B cell (primary cell): Measurements from ENCODE around the gene DOCK6. TPM values are rescaled to one million over a fixed set of nuclear protein-coding genes. Genes with fewer than 3 reads are reported as not detected.

Experiments used
- ATAC-seq: fragments of 200-7000 bp; cut with Tn5 transposase; one replicate; pipeline ENCODE4 v1.10.0; 2021; ENCODE audit warnings: low read depth, mild to moderate bottlenecking, moderate number of reproducible peaks, moderate library complexity
- CTCF ChIA-PET: fragments of 350-600 bp; sonication (Branson Sonifier 250); formaldehyde crosslinking; loops from one replicate; lab custom pipeline; 2021; ENCODE audit warnings: antibody characterized with exemption, inconsistent platforms; lab: Charles Lee
- POLR2A ChIA-PET: fragments of 350-600 bp; sonication (Branson Sonifier 250); formaldehyde crosslinking; loops from one replicate; lab custom pipeline; 2021; ENCODE audit warnings: antibody characterized with exemption; lab: Charles Lee
- DNase-seq: peaks from one replicate; pipeline ENCODE4 v3.0.0; 2013
- H2AFZ ChIP-seq: 2 replicates; pipeline ENCODE4 v1.6.1; 2012; ENCODE audit warnings: mild to moderate bottlenecking, low read depth, low read length; ENCODE audit not compliant: insufficient read depth, poor library complexity, severe bottlenecking
- H3K27ac ChIP-seq, 2 donors: 1 replicate in 1 of 2; 2 replicates in 1 of 2; pipeline ENCODE4 v1.5.1; 2012 to 2013; ENCODE audit warnings: low read length in 2 of 2, mild to moderate bottlenecking in 2 of 2, moderate library complexity in 1 of 2
- H3K27me3 ChIP-seq, 4 experiments: fragments of 200-600 bp in 1 of 4; sonication (generic) in 1 of 4; replicated peaks in 1 of 4; 1 replicate in 2 of 4; 2 replicates in 2 of 4; pipeline versions ENCODE4 v1.6.1 to v1.7.0; 2013 to 2016; ENCODE audit warnings: low read length in 3 of 4, mild to moderate bottlenecking in 2 of 4, mixed read lengths in 1 of 4, moderate library complexity in 1 of 4; ENCODE audit not compliant: insufficient read depth in 4 of 4, control insufficient read depth in 3 of 4; ENCODE audit errors: control extremely low read depth in 1 of 4
- H3K36me3 ChIP-seq, 2 experiments: replicated peaks in 1 of 2; 1 replicate in 1 of 2; 2 replicates in 1 of 2; pipeline versions ENCODE4 v1.6.1 to v1.7.1; 2013; ENCODE audit warnings: low read length in 1 of 2; ENCODE audit not compliant: insufficient read depth in 2 of 2, control insufficient read depth in 1 of 2; ENCODE audit errors: control extremely low read depth in 1 of 2, extremely low read depth in 1 of 2
- H3K4me1 ChIP-seq, 2 donors: fragments of 200-600 bp in 1 of 2; sonication (generic) in 1 of 2; 1 replicate in 1 of 2; 2 replicates in 1 of 2; pipeline versions ENCODE4 v1.5.1 to v1.6.1; 2013 to 2017; ENCODE audit warnings: low read length in 2 of 2; ENCODE audit not compliant: control insufficient read depth in 2 of 2, insufficient read depth in 2 of 2
- H3K4me2 ChIP-seq: replicated peaks from 2 replicates; pipeline ENCODE3; 2012; ENCODE audit warnings: mild to moderate bottlenecking, low read depth, low read length; ENCODE audit not compliant: poor library complexity, severe bottlenecking
- H3K4me3 ChIP-seq, 5 experiments: fragments of 200-600 bp in 1 of 5; sonication (generic) in 1 of 5; 1 replicate in 3 of 5; 2 replicates in 2 of 5; pipeline versions ENCODE4 v1.5.1 to v1.7.0; 2011 to 2016; ENCODE audit warnings: low read length in 4 of 5, mild to moderate bottlenecking in 4 of 5, low read depth in 2 of 5, control low read depth in 1 of 5, moderate library complexity in 1 of 5; ENCODE audit not compliant: insufficient read depth in 1 of 5; ENCODE audit errors: control extremely low read depth in 1 of 5, extremely low read depth in 1 of 5
- H3K79me2 ChIP-seq: fragments of 200-600 bp; sonication (generic); one replicate; pipeline ENCODE4 v1.6.0; 2016; ENCODE audit warnings: low read length; ENCODE audit not compliant: control insufficient read depth, insufficient read depth
- H3K9ac ChIP-seq: fragments of 200-600 bp; sonication (generic); 2 replicates; pipeline ENCODE4 v1.6.1; 2017; ENCODE audit warnings: mild to moderate bottlenecking, low read length, moderate library complexity
- H3K9me3 ChIP-seq, 3 donors: one replicate each; pipeline versions ENCODE4 v1.6.1 to v1.7.1; 2013; ENCODE audit warnings: low read length in 2 of 3; ENCODE audit not compliant: control insufficient read depth in 2 of 3, insufficient read depth in 1 of 3; ENCODE audit errors: control extremely low read depth in 1 of 3
- H4K20me1 ChIP-seq: 2 replicates; pipeline ENCODE4 v1.6.0; 2012; ENCODE audit warnings: mild to moderate bottlenecking, low read length; ENCODE audit not compliant: insufficient read depth, control insufficient read depth, poor library complexity, severe bottlenecking
- H3K27ac Mint-ChIP-seq: one replicate; pipeline ENCODE4 v1.8.0; 2021; ENCODE audit warnings: mixed read lengths
- H3K27me3 Mint-ChIP-seq: one replicate; pipeline ENCODE4 v1.8.0; 2021; ENCODE audit warnings: mixed read lengths
- H3K4me1 Mint-ChIP-seq: one replicate; pipeline ENCODE4 v1.8.0; 2021; ENCODE audit warnings: mixed read lengths
- H3K4me3 Mint-ChIP-seq: one replicate; pipeline ENCODE4 v1.8.0; 2021; ENCODE audit warnings: mixed read lengths
- H3K9me3 Mint-ChIP-seq: one replicate; pipeline ENCODE4 v1.8.0; 2022; ENCODE audit warnings: mixed read lengths; ENCODE audit not compliant: insufficient read depth
- EZH2 ChIP-seq: IDR thresholded peaks from 2 replicates; pipeline ENCODE4 v1.6.1; 2012; ENCODE audit warnings: borderline replicate concordance, low read depth, mild to moderate bottlenecking, moderate library complexity, low read length; ENCODE audit not compliant: insufficient read depth, poor library complexity, severe bottlenecking
- WGBS: methylation state at CpG from one replicate; pipeline ENCODE4 v1.1.5; 2013; ENCODE audit warnings: missing lambda C conversion rate; ENCODE audit not compliant: insufficient coverage; 5-methylcytosine and 5-hydroxymethylcytosine counted together
- intact Hi-C: fragments of 100-400 bp; cut with micrococcal nuclease; formaldehyde crosslinking; loops from one replicate; pipeline ENCODE4 v1.10.0; 2022
- polyA plus RNA-seq: library from polyadenylated mRNA; depleted of rRNA; stranded (reverse); fragments of >200 nt; gene quantifications from 2 replicates; pipeline ENCODE4 v1.2.3, GENCODE V29; 2012
- total RNA-seq, 2 donors: library from RNA; stranded (reverse); fragments of 120-200 nt in 1 of 2; gene quantifications; 1 replicate in 1 of 2; 2 replicates in 1 of 2; pipeline versions ENCODE4 v1.2.3 to v1.2.4, GENCODE V29; 2013 to 2022
- TF ChIP-seq, protein P1 (sequence below): fragments of 200-600 bp; IDR thresholded peaks from one replicate; pipeline ENCODE4 v1.8.0; 2022; ENCODE audit warnings: antibody characterized with exemption, mild to moderate bottlenecking

The DOCK6 gene
- total and polyA plus RNA-seq, 2 donors (not counting 1 experiment from before 2014, with no cell fraction given): 5.3 to 11.9 TPM

GRCh38 chr19:11265177-11265784 is 3.0 kb upstream of the DOCK6 start:
- peaks cover 7 to 13% of the 10 kb centered on the region in 2 donors for H3K4me1 ChIP-seq
- ATAC-seq (no peak), DNase-seq (no peak)
- intact Hi-C loops: no loop called here
- peaks cover 0 to 5% (median 0%) of the 10 kb centered on the region in 3 donors for H3K9me3 ChIP-seq
- WGBS: 85% methylated on average over 6 of the region's 6 CpGs
- H3K4me3 ChIP-seq: no peak overlapping the region
- H3K27me3 ChIP-seq: peaks cover 0 to 18% (median 3%) of the 10 kb centered on the region in 4 experiments
- Mint-ChIP-seq H3K4me1 (peaks cover 3% of the 10 kb centered on the region), H3K9me3 (no peaks in the 10 kb centered on the region), H3K27me3 (peaks cover 17% of the 10 kb centered on the region), H3K27ac (no peak overlapping the region), H3K4me3 (peak overlapping the region; percentile 43)
- no peak overlapping the region for H3K4me2 ChIP-seq
- POLR2A ChIA-PET: no interaction called here
- no peaks in the 10 kb centered on the region for H3K79me2 ChIP-seq
- no peak overlapping the region for H3K27ac ChIP-seq
- H3K9ac ChIP-seq: no peak overlapping the region
- H2AFZ ChIP-seq: no peak overlapping the region
- CTCF ChIA-PET: no interaction called here
- H3K36me3 ChIP-seq: no peaks in the 10 kb centered on the region
- TF ChIP-seq EZH2: no peak
- TF ChIP-seq, protein P1, sequence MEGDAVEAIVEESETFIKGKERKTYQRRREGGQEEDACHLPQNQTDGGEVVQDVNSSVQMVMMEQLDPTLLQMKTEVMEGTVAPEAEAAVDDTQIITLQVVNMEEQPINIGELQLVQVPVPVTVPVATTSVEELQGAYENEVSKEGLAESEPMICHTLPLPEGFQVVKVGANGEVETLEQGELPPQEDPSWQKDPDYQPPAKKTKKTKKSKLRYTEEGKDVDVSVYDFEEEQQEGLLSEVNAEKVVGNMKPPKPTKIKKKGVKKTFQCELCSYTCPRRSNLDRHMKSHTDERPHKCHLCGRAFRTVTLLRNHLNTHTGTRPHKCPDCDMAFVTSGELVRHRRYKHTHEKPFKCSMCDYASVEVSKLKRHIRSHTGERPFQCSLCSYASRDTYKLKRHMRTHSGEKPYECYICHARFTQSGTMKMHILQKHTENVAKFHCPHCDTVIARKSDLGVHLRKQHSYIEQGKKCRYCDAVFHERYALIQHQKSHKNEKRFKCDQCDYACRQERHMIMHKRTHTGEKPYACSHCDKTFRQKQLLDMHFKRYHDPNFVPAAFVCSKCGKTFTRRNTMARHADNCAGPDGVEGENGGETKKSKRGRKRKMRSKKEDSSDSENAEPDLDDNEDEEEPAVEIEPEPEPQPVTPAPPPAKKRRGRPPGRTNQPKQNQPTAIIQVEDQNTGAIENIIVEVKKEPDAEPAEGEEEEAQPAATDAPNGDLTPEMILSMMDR: no peak
- H4K20me1 ChIP-seq: no peaks in the 10 kb centered on the region

DNA sequence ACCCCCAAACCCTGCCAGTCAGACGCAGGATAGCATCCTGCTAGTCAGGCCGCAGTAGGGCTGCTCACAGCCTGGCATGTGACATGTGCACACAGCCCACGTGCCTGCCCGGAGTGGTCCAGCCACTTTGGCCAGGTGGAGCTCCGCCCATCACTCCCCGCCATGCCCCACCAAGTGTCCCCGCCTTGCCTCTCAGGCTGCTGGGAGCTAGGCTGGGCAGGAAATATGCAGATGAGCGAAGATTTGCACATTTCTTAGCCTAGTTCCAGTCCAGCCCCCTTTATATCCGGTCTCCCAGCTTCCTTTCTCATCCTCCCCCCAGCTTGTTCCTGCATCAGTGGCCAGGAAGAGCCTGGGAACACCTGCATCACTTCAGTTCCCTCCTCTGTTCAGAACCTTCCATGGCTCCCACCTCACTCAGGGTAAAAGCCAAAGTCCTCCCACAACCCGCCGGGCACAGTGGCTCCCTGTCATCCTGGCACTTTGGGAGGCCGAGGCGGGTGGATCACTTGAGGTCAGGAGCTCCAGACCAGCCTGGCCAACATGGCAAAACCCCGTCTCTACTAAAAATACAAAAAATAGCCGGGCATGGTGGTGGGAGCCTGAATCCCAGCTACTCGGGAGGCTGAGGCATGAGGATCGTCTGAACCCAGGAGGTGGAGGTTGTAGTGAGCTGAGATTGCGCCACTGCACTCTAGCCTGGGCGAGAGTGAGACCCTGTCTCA is 2.3 kb upstream of the DOCK6 start:
- Histone ChIP-seq H4K20me1 (no peaks in the 10 kb centered on the region), H3K36me3 (no peaks in the 10 kb centered on the region), H3K79me2 (no peaks in the 10 kb centered on the region), H3K27me3 (peaks cover 0 to 18% (median 3%) of the 10 kb centered on the region in 4 experiments), H2AFZ (no peak overlapping the region), H3K4me3 (no peak overlapping the region), H3K27ac (no peak overlapping the region), H3K4me2 (no peak overlapping the region), H3K9me3 (peaks cover 0 to 5% (median 0%) of the 10 kb centered on the region in 3 donors), H3K4me1 (peaks cover 7 to 13% of the 10 kb centered on the region in 2 donors), H3K9ac (no peak overlapping the region)
- Mint-ChIP-seq H3K27me3 (peaks cover 17% of the 10 kb centered on the region), H3K4me1 (peaks cover 3% of the 10 kb centered on the region), H3K4me3 (peak overlapping the region; percentile 41), H3K27ac (no peak overlapping the region), H3K9me3 (no peaks in the 10 kb centered on the region)
- ChIA-PET CTCF (no interaction called here), POLR2A (no interaction called here)
- 92% methylated on average over 13 of the region's 19 CpGs for WGBS
- ATAC-seq: no peak
- TF ChIP-seq, protein P1: no peak
- TF ChIP-seq EZH2: no peak
- DNase-seq: no peak
- intact Hi-C loops: no loop called here
